ENCODE data around the gene RPTOR.

GRCh38 chr17:80766290-80766855 is 221.7 kb downstream of the RPTOR start:
- TF ChIP-seq POLR2A (IDR thresholded peaks at IDR 0.05; ENCODE audit: low read length) (no peak), GATA1 (IDR thresholded peaks at IDR 0.05; ENCODE audit: low read depth, low read length) (no peak)

All from erythroblast (primary cell).